ENCODE measurements around the gene XXYLT1.

XXYLT1 gene

GRCh38 chr3:195307711-195308110 is 36.8 kb upstream of the XXYLT1 start:
- POLR2A ChIA-PET = no interaction called here
- H3K36me3 ChIP-seq (ENCODE audit: control insufficient read depth in 2 of 2, insufficient read depth in 1 of 2, low read length in 2 of 2) = no peaks in the 10 kb centered on the region
- CTCF ChIA-PET = no interaction called here
- no peaks in the 10 kb centered on the region for H3K4me1 ChIP-seq (ENCODE audit: control insufficient read depth, insufficient read depth, low read length)
- no peak overlapping the region for H3K4me3 ChIP-seq (ENCODE audit: low read depth, low read length)
- H3K27ac ChIP-seq (ENCODE audit: extremely low read depth, low read depth, low read length) = no peak overlapping the region
- H3K9me3 ChIP-seq (ENCODE audit: control insufficient read depth, insufficient read depth, low read depth, low read length) = no peaks in the 10 kb centered on the region
- TF ChIP-seq KLF8 (tag by site-specific recombination; IDR thresholded peaks at IDR 0.05) (no peak), ZNF548 (tag by site-specific recombination; IDR thresholded peaks at IDR 0.05) (no peak), ZBTB8A (tag by site-specific recombination; IDR thresholded peaks at IDR 0.05) (no peak), ZFP37 (tag by site-specific recombination; IDR thresholded peaks at IDR 0.05) (no peak), ZNF664 (tag by site-specific recombination; IDR thresholded peaks at IDR 0.05) (no peak), ZNF239 (tag by site-specific recombination; IDR thresholded peaks at IDR 0.05) (no peak), ZNF521 (tag by site-specific recombination; IDR thresholded peaks at IDR 0.05) (no peak), ZNF341 (tag by site-specific recombination; IDR thresholded peaks at IDR 0.05; ENCODE audit: low read depth) (no peak)
- TF ChIP-seq, protein P1, sequence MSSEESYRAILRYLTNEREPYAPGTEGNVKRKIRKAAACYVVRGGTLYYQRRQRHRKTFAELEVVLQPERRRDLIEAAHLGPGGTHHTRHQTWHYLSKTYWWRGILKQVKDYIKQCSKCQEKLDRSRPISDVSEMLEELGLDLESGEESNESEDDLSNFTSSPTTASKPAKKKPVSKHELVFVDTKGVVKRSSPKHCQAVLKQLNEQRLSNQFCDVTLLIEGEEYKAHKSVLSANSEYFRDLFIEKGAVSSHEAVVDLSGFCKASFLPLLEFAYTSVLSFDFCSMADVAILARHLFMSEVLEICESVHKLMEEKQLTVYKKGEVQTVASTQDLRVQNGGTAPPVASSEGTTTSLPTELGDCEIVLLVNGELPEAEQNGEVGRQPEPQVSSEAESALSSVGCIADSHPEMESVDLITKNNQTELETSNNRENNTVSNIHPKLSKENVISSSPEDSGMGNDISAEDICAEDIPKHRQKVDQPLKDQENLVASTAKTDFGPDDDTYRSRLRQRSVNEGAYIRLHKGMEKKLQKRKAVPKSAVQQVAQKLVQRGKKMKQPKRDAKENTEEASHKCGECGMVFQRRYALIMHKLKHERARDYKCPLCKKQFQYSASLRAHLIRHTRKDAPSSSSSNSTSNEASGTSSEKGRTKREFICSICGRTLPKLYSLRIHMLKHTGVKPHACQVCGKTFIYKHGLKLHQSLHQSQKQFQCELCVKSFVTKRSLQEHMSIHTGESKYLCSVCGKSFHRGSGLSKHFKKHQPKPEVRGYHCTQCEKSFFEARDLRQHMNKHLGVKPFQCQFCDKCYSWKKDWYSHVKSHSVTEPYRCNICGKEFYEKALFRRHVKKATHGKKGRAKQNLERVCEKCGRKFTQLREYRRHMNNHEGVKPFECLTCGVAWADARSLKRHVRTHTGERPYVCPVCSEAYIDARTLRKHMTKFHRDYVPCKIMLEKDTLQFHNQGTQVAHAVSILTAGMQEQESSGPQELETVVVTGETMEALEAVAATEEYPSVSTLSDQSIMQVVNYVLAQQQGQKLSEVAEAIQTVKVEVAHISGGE (tag by site-specific recombination; conservative IDR thresholded peaks at IDR 0.05; ENCODE audit: low read depth) = no peak

DNA sequence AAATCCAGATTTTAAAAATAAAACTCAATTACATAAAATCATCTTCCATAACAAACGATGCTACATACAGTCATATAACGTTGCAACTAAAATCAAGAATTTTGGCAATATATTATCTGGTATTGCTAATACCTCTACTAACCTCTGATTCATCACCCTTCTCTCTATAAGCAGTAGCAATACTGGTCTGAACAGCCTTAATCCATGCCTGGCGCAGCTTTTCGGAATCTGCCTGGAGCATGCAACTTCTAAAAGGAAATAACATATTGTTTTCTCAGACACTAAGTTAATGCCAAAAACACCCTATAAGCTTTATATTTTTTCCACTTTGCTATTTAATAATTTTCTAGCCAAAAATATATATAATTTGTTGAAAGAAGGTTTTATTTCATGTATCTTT is 35.4 kb upstream of the XXYLT1 start:
- Histone ChIP-seq H3K27ac (ENCODE audit: extremely low read depth, low read depth, low read length) (no peak overlapping the region), H3K4me3 (ENCODE audit: low read depth, low read length) (no peak overlapping the region), H3K36me3 (ENCODE audit: control insufficient read depth in 2 of 2, insufficient read depth in 1 of 2, low read length in 2 of 2) (peaks cover 0 to 4% of the 10 kb centered on the region in 2 experiments; a peak in 1 of 3 replicates), H3K9me3 (ENCODE audit: control insufficient read depth, insufficient read depth, low read depth, low read length) (no peaks in the 10 kb centered on the region), H3K4me1 (ENCODE audit: control insufficient read depth, insufficient read depth, low read length) (no peaks in the 10 kb centered on the region)
- POLR2A ChIA-PET = no interaction called here
- TF ChIP-seq KLF8 (tag by site-specific recombination; IDR thresholded peaks at IDR 0.05) = no peak
- TF ChIP-seq ZNF423 (tag by site-specific recombination; IDR thresholded peaks at IDR 0.05) = no peak
- no peak for TF ChIP-seq ZNF16 (tag by site-specific recombination; IDR thresholded peaks at IDR 0.05; ENCODE audit: low read depth)
- no peak for TF ChIP-seq ZSCAN18 (tag by site-specific recombination; IDR thresholded peaks at IDR 0.05)
- CTCF ChIA-PET = interaction anchor here (0.5 kb wide), 1 partner anchor 150 kb away, joined by 3 read pairs; no protein-coding TSS in a partner anchor

DNA sequence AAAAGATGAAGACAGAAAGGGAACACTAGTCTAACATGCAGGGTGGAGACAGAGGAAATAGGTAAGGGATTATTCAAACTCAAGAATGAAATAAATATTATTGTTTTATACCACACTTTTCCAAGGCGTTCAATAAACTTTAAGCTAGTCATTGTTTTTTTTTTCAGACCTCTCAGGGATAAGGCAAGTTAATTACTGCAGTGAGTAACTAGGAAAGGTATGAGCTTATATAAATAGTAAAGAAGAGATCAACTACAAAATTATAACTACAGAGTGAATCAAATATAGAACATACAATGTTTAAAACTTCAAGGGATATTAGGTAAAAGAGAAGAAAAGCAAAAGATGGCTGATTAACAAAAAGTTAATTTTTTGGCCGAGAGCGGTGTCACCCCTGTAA is 31.5 kb upstream of the XXYLT1 start:
- CTCF ChIA-PET = interaction anchor here (0.7 to 1.6 kb wide), 2 partner anchors 9 to 31 kb away, joined by 3 to 4 read pairs; partner anchors contain the start of gene XXYLT1
- TF ChIP-seq, protein P2, sequence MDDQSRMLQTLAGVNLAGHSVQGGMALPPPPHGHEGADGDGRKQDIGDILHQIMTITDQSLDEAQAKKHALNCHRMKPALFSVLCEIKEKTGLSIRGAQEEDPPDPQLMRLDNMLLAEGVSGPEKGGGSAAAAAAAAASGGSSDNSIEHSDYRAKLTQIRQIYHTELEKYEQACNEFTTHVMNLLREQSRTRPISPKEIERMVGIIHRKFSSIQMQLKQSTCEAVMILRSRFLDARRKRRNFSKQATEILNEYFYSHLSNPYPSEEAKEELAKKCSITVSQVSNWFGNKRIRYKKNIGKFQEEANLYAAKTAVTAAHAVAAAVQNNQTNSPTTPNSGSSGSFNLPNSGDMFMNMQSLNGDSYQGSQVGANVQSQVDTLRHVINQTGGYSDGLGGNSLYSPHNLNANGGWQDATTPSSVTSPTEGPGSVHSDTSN (CRISPR knock-in tag; IDR thresholded peaks at IDR 0.05) = no peak
- TF ChIP-seq KLF16 (tag by site-specific recombination; IDR thresholded peaks at IDR 0.05) (no peak), ZNF2 (tag by site-specific recombination; IDR thresholded peaks at IDR 0.05) (no peak), KLF10 (tag by site-specific recombination; IDR thresholded peaks at IDR 0.05) (no peak), ZSCAN30 (tag by site-specific recombination; IDR thresholded peaks at IDR 0.05) (no peak), ZNF792 (tag by site-specific recombination; IDR thresholded peaks at IDR 0.05) (no peak), ZNF544 (tag by site-specific recombination; IDR thresholded peaks at IDR 0.05) (no peak), KLF8 (tag by site-specific recombination; IDR thresholded peaks at IDR 0.05) (no peak), ZNF776 (tag by site-specific recombination; IDR thresholded peaks at IDR 0.05; ENCODE audit: borderline replicate concordance) (no peak), ZBTB1 (tag by site-specific recombination; IDR thresholded peaks at IDR 0.05) (no peak), ZNF701 (tag by site-specific recombination; IDR thresholded peaks at IDR 0.05) (no peak), ZFHX2 (tag by site-specific recombination; conservative IDR thresholded peaks at IDR 0.05) (no peak), ZNF114 (tag by site-specific recombination; IDR thresholded peaks at IDR 0.05) (no peak), ZNF266 (tag by site-specific recombination; IDR thresholded peaks at IDR 0.05; ENCODE audit: low read depth) (no peak), SP2 (tag by site-specific recombination; IDR thresholded peaks at IDR 0.05) (no peak)
- TF ChIP-seq, protein P3, sequence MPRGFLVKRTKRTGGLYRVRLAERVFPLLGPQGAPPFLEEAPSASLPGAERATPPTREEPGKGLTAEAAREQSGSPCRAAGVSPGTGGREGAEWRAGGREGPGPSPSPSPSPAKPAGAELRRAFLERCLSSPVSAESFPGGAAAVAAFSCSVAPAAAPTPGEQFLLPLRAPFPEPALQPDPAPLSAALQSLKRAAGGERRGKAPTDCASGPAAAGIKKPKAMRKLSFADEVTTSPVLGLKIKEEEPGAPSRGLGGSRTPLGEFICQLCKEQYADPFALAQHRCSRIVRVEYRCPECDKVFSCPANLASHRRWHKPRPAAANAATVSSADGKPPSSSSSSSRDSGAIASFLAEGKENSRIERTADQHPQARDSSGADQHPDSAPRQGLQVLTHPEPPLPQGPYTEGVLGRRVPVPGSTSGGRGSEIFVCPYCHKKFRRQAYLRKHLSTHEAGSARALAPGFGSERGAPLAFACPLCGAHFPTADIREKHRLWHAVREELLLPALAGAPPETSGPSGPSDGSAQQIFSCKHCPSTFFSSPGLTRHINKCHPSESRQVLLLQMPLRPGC (tag by site-specific recombination; IDR thresholded peaks at IDR 0.05) = no peak

More for the DNA sequence above, 31.5 kb upstream of the XXYLT1 start:
- POLR2A ChIA-PET = interaction anchor here (0.5 to 0.6 kb wide), 2 partner anchors 19 to 129 kb away, joined by 5 read pairs; no protein-coding TSS in a partner anchor
- Histone ChIP-seq H3K4me3 (ENCODE audit: low read depth, low read length) (no peak overlapping the region), H3K36me3 (ENCODE audit: control insufficient read depth in 2 of 2, insufficient read depth in 1 of 2, low read length in 2 of 2) (peaks cover 0 to 7% of the 10 kb centered on the region in 2 experiments; a peak in 2 of 3 replicates), H3K27ac (ENCODE audit: extremely low read depth, low read depth, low read length) (no peak overlapping the region), H3K9me3 (ENCODE audit: control insufficient read depth, insufficient read depth, low read depth, low read length) (no peaks in the 10 kb centered on the region), H3K4me1 (ENCODE audit: control insufficient read depth, insufficient read depth, low read length) (no peaks in the 10 kb centered on the region)

All from HEK293 (cell line).